IMR-90 (cell line): ENCODE results near the gene SPTB.
A peak's percentile ranks its signal among the peaks of the same experiment; 100 is the strongest.

ENCODE experiments used
- BHLHE40 ChIP-seq: fragments of 150-350 bp; IDR thresholded peaks from 2 replicates; pipeline ENCODE4 v1.6.1; 2016; ENCODE audit warnings: mild to moderate bottlenecking, low read depth, low read length
- CEBPB ChIP-seq: IDR thresholded peaks from 2 replicates; pipeline ENCODE4 v1.6.1; 2012; ENCODE audit warnings: low read depth, low read length, improper control_type of control experiment
- CHD1 ChIP-seq: IDR thresholded peaks from 2 replicates; pipeline ENCODE4 v1.6.1; 2012; ENCODE audit warnings: low read depth, low read length, improper control_type of control experiment
- MAFK ChIP-seq: IDR thresholded peaks from 2 replicates; pipeline ENCODE4 v1.6.1; 2012; ENCODE audit warnings: low read depth, low read length, improper control_type of control experiment
- MAZ ChIP-seq: IDR thresholded peaks from 2 replicates; pipeline ENCODE4 v1.6.1; 2012; ENCODE audit warnings: low read depth, mild to moderate bottlenecking, low read length, improper control_type of control experiment, moderate library complexity, borderline replicate concordance
- POLR2A ChIP-seq: IDR thresholded peaks from 2 replicates; pipeline ENCODE4 v1.6.1; 2012; ENCODE audit warnings: mild to moderate bottlenecking, low read depth, low read length
- RAD21 ChIP-seq: IDR thresholded peaks from 2 replicates; pipeline ENCODE4 v1.6.1; 2012; ENCODE audit warnings: low read length, improper control_type of control experiment
- TF ChIP-seq, protein P1 (sequence below): conservative IDR thresholded peaks from 2 replicates; pipeline ENCODE4 v1.5.1; 2012; ENCODE audit warnings: mild to moderate bottlenecking, low read depth, low read length, improper control_type of control experiment

DNA sequence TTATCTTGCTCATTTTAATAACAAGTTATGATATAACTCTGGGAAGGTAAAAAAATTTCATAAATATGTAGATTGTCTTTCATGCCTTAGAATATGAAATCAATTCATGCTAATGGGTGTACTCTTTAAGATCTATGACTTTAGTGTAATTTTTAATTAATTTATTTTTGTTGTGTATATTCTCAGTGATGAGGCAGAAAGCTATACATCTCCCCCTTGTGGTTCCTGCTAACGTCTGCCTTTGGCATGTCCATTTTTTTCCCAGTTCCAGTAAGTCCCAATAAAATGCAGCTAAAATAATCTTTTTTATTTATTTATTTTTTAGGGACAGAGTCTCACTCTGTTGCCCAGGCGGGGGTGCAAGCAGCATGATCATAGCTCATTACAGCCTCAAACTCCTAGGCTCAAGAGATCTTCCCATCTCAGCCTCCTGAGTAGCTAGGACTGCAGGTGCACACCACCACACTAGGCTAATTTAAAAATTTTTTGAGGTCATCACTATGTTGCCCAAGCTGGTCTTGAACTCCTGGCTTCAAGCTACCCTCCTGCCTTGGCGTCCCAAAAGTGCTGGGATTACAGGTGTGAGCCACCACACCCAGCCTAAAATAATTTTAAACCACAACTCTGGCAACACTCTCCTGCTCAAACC, 31.3 kb upstream of the SPTB start:
- TF ChIP-seq, protein P1, sequence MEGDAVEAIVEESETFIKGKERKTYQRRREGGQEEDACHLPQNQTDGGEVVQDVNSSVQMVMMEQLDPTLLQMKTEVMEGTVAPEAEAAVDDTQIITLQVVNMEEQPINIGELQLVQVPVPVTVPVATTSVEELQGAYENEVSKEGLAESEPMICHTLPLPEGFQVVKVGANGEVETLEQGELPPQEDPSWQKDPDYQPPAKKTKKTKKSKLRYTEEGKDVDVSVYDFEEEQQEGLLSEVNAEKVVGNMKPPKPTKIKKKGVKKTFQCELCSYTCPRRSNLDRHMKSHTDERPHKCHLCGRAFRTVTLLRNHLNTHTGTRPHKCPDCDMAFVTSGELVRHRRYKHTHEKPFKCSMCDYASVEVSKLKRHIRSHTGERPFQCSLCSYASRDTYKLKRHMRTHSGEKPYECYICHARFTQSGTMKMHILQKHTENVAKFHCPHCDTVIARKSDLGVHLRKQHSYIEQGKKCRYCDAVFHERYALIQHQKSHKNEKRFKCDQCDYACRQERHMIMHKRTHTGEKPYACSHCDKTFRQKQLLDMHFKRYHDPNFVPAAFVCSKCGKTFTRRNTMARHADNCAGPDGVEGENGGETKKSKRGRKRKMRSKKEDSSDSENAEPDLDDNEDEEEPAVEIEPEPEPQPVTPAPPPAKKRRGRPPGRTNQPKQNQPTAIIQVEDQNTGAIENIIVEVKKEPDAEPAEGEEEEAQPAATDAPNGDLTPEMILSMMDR = peak; percentile 79
- no peak for TF ChIP-seq BHLHE40
- no peak for TF ChIP-seq POLR2A
- no peak for TF ChIP-seq CHD1
- TF ChIP-seq RAD21 = peak; percentile 61
- no peak for TF ChIP-seq CEBPB
- no peak for TF ChIP-seq MAZ
- TF ChIP-seq MAFK = no peak
